GM15510 (cell line): ENCODE measurements around the gene POLR2E.

Source experiments
- POLR2A ChIP-seq: IDR thresholded peaks from 3 replicates; pipeline ENCODE4 v1.6.1; 2011; ENCODE audit warnings: borderline replicate concordance; ENCODE audit not compliant: insufficient read length; ENCODE audit errors: extremely low read depth

POLR2E gene

DNA sequence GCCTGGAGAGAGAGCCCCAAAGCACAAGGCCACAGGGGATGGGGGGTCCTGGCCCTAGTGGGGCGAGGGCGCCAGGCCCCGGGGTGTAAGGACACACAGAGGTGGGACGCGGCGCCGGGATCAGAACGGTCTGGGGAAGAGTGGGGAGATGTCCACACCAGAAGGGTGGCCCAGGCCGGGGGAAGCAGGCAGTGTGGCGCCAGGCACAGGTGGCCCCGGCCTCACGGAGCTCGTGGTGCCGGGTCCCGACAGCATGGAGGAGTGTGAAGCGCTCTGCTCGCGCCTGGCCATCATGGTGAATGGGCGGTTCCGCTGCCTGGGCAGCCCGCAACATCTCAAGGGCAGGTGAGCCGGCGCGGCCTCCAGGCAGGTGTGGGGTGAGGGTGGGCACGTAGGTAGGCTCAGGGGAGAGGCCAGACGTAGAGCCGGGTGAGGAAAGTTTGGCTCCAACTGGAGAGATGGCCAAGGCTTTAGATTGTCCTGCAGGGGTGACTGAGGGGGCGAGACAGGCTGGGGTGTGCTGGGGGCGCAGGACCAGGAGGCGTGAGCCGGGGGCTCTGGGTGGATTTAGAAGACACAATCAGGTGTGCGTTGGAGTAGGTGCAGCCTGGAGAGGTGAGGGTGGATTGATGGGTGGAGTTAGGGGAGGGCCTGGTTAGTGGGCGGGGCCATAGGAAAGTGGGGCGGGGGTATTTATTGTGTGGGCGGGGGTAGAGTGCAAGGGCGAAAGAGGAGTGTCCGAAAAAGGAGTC is 31.1 kb downstream of the POLR2E start:
- no peak for TF ChIP-seq POLR2A

DNA sequence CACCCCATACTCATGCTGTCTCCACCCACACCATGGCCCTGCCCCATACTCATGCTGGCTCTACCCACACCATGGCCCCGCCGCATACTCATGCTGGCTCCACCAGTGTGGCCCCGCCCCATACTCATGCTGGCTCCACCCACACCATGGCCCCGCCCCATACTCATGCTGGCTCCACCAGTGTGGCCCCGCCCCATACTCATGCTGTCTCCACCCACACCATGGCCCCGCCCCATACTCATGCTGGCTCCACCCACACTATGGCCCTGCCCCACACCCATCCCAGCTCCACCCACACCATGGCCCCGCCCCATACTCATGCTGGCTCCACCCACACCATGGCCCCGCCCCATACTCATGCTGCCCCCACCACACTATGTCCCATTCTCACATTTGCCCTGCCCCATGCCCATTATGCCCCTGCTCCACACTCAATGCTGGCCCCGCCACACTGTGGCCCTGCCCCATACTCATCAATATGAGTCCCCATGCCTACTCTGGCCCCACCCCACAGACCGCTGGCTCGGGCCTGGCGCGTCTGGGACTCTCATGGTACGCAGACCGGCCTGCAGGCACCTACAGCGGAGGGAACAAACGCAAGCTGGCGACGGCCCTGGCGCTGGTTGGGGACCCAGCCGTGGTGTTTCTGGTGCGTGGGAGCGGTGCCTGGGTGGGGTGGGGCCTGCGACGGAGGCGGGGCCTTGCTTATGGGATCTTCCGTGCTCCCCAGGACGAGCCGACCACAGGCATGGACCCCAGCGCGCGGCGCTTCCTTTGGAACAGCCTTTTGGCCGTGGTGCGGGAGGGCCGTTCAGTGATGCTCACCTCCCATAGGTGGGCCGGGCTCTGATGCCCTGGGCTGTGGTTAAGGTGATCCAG is 31.9 kb downstream of the POLR2E start:
- no peak for TF ChIP-seq POLR2A

DNA sequence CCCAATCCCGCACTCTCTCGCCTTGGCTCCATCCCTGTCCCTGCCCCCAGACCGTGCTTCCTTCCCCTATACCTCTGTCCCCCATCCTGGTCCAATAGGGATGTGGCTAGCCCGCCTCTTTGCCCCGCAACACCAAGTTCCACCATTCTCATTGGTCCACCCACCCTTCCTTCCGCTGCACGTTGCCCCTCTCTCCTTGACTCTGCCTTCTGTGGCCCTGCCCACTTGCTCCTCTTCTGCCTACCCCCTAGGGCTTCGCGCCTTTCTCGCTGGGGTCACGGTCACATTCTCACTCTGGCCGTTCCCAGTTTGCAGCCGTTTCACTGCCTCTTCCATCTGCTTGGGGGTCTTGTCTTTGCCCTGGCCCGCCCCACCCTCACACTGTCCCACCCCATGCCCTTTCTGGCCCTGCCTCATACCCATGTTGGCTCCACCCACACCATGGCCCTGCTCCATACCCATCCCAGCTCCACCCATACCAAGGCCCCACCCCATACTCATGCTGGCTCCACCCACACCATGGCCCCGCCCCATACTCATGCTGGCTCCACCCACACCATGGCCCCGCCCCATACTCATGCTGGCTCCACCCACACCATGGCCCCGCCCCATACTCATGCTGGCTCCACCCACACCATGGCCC is 32.7 kb downstream of the POLR2E start:
- TF ChIP-seq POLR2A = no peak

DNA sequence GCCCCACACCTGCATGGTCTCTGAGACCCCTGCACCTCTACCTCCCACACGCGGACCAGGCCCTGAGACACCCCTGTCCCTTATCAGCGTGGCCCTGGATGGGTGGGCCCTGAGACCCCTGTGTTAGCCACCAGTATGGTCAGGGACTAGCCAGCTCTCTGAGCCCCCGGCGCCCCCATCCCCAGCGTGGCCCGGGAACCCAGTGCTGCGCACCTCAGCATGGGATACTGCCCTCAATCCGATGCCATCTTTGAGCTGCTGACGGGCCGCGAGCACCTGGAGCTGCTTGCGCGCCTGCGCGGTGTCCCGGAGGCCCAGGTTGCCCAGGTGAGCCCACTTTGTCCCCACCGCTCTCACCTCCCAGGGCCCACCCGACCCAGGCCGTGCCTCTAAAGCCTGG is 33.2 kb downstream of the POLR2E start:
- TF ChIP-seq POLR2A = no peak

DNA sequence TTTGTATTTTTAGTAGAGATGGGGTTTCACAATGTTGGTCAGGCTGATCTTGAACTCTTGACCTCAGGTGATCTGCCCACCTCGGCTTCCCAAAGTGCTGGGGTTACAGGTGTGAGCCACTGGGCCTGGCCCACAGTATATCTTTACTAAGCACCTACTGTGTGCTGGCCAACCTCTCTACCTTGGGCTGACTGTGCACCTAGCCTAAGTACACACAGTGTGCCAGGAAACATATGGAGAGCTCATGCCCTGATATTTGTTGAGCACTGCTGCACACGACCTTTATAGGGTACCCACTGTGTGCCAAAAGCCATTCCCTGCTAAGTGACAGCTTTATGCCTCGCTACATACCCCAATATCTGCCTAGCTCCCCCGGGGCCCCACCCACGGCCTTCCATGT is 34.5 kb downstream of the POLR2E start:
- TF ChIP-seq POLR2A = no peak

DNA sequence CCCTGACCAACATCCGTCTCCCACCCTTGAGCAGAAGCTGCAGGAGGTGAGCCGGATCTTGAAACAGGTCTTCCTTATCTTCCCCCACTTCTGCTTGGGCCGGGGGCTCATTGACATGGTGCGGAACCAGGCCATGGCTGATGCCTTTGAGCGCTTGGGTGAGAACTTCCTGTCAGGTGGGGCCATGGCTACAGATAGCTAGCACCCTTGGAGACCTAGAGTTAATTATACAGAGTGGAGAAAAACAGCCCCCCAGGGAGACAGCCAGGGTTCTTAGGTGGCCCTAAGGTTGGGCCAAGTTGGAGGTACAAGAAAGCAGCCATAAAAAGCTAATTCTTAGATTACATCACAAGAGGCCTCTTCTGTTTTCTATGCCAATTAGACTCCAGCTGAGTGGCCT is 37.1 kb downstream of the POLR2E start:
- no peak for TF ChIP-seq POLR2A

DNA sequence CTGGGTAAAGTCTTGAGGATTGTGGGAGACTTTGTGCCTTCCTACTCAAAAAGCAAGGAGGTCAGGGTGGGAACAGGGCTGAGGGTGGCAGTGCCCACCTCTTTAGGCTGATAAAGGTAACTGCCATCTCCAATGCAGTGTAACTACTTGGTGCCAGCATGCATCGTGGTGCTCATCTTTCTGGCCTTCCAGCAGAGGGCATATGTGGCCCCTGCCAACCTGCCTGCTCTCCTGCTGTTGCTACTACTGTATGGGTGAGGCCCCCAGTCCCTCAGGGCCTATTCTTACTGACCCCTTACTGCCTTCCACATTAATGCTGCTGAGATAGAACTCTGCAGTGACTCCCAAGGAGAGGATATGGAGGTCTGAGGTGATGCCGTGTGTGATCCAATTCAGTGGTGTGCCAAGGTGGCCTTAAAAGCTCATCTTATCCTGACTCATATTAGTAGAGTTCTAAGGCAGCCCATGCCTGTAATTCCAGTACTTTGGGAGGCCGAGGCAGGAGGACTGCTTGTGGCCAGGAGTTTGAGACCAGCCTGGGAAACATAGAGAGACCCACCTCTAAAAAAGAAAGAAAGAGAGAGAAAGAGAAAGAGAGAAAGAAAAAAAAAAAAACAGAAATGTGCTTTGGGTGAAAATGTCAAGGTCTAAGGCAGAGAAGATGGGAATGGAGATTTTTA is 37.9 kb downstream of the POLR2E start:
- TF ChIP-seq POLR2A = no peak

DNA sequence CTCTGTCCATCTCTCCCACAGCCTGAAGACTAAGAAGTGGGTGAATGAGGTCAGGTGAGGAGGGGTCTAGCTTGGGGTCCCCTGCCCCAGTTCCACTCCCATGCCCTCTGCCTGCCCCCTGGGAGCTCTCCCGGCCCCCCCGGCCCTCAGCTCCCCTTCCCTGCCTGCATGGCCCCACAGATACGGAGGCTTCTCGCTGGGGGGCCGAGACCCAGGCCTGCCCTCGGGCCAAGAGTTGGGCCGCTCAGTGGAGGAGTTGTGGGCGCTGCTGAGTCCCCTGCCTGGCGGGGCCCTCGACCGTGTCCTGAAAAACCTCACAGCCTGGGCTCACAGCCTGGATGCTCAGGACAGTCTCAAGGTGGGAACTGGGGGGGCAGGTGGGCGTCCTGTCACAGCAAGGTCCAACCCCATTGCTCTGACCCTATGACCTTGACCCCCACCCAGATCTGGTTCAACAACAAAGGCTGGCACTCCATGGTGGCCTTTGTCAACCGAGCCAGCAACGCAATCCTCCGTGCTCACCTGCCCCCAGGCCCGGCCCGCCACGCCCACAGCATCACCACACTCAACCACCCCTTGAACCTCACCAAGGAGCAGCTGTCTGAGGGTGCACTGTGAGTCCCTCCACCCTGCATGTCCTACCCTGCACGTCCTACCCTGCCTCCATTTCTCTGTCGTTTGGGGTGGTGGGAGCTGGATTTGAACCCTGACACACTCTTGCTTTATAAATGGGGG is 39.1 kb downstream of the POLR2E start:
- no peak for TF ChIP-seq POLR2A

DNA sequence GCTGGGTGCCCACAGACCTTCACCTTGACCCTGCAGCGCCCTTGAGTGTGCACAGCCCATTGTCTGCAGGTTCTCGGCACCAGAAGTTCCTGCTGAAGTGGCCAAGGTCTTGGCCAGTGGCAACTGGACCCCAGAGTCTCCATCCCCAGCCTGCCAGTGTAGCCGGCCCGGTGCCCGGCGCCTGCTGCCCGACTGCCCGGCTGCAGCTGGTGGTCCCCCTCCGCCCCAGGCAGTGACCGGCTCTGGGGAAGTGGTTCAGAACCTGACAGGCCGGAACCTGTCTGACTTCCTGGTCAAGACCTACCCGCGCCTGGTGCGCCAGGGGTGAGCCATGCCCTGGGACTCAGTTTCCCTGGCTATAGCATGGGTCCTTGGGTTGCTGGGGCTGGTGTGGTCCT is 40.1 kb downstream of the POLR2E start:
- TF ChIP-seq POLR2A = no peak

DNA sequence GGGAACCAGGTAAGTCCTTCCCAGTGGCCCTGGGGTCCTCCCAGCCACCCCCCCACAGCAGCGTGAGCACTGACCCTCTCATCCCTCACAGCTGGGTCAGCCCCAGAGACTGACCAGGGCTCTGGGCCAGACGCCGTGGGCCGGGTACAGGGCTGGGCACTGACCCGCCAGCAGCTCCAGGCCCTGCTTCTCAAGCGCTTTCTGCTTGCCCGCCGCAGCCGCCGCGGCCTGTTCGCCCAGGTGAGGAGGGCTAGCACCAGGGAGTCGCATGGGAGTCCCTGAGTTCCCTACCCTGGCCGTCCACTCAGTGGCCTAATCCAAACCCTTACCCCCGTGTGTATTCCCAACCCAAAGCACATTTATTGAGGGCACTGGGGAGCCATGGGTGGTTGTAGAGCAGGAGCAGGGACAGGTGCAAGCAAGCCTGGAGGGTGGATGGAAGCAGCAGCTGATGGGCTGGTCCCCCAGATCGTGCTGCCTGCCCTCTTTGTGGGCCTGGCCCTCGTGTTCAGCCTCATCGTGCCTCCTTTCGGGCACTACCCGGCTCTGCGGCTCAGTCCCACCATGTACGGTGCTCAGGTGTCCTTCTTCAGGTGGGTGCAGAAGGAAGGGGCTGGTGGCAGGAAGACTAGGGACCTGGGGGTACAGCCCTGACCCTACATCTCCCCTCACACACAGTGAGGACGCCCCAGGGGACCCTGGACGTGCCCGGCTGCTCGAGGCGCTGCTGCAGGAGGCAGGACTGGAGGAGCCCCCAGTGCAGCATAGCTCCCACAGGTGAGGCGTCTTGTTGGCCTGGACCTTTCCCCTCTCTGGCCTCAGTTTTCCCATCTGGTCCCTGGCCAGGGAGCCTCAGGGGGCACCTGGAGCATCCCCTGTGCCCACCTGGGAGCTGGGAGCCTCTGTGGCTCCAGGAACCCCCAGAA is 40.8 kb downstream of the POLR2E start:
- TF ChIP-seq POLR2A = no peak

DNA sequence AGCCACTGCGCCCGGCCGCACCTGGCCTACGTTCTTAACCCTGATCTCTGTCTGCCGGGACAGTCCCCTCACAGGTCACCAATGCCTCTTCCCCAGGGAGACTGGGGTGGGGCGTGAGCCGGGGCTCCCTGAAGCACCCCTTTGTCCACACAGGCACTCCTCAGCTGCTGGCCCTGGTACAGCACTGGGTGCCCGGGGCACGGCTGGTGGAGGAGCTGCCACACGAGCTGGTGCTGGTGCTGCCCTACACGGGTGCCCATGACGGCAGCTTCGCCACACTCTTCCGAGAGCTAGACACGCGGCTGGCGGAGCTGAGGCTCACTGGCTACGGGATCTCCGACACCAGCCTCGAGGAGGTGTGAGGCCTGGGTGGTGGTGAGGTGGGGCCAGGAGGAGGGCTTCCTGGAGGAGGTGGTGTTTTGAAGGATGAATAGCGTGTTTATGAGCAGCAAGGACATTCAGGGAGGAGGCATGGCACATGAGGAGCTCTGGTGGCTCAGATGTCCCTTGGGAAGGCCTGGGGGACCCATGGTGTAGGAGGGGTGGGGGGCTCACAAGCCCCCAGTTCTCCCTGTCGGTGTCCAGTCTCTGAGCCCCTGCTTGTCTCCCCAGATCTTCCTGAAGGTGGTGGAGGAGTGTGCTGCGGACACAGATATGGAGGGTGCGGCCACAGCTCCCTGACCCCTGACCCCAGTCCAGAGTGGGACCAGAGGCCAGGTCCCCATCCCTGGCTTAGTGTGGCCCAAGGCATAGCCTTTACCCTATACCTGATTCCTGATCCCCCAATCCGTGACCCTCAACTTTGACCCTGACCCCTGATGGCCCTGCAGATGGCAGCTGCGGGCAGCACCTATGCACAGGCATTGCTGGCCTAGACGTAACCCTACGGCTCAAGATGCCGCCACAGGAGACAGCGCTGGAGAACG is 41.7 kb downstream of the POLR2E start:
- TF ChIP-seq POLR2A = no peak

DNA sequence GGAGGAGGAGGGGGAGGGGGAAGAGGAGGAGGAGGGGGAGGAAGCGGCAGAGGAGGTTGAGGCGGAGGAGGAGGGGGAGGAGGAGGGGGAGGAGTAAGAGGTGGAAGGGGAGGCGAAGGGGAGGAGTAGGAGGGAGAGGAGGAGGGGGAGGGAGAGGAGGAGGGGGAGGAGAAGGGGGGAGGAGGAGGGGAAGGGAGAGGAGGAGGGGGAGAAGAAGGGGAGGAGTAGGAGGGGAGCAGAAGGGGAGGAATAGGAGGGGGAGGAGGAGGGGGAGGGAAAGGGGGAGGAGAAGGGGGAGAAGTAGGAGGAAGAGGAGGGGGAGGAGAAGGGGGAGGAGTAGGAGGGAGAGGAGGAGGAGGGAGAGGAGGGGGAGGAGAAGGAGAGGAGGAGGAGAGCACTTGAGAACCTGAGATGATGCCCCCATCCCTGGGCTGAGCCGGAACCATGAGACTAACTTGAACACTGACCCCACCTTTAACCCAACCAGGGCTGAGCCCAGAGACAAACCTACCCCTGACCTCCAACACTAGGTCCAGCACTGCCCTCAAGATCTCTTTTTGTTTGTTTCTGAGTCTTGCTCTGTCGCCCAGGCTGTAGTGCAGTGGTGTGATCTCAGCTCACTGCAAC is 42.7 kb downstream of the POLR2E start:
- TF ChIP-seq POLR2A = no peak

DNA sequence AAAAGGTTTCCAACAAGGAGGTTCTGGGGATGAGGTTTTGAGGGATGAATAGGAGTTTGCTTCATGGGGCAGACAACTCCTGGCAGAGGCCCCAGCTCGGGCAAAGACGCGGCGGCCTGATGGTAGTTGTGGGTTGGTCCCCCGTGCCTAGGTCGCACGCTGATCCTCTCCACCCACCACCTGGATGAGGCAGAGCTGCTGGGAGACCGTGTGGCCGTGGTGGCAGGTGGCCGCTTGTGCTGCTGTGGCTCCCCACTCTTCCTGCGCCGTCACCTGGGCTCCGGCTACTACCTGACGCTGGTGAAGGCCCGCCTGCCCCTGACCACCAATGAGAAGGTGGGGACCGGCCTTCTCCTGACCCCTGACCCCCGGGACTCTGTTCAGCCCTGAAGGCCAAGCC is 43.4 kb downstream of the POLR2E start:
- TF ChIP-seq POLR2A = no peak
